GM12891 (cell line): ENCODE measurements around the gene CKS1B.

Experiments
- DNase-seq: peaks from one replicate; pipeline ENCODE4 v3.0.0; 2011; ENCODE audit warnings: low spot score; ENCODE audit not compliant: insufficient read length
- FAIRE-seq: peaks from 2 replicates; lab custom pipeline; 2011; peaks lifted over from hg19 to GRCh38; lab: Jason Lieb, UNC
- PAX5 ChIP-seq: IDR thresholded peaks from 2 replicates; pipeline ENCODE4 v1.6.1; 2011; ENCODE audit warnings: low read length, moderate library complexity, mild to moderate bottlenecking; ENCODE audit not compliant: insufficient read depth, severe bottlenecking
- POLR2A ChIP-seq: IDR thresholded peaks from 2 replicates; pipeline ENCODE4 v1.6.1; 2011; ENCODE audit warnings: low read depth, low read length, control low read depth
- POLR2AphosphoS5 ChIP-seq: IDR thresholded peaks from 2 replicates; pipeline ENCODE4 v1.6.1; 2011; ENCODE audit warnings: low read depth, low read length, control low read depth
- POU2F2 ChIP-seq: IDR thresholded peaks from 2 replicates; pipeline ENCODE4 v1.6.1; 2011; ENCODE audit warnings: low read depth, mild to moderate bottlenecking, control low read depth, low read length, moderate library complexity
- SPI1 ChIP-seq: IDR thresholded peaks from 2 replicates; pipeline ENCODE4 v1.6.1; 2011; ENCODE audit warnings: low read depth, low read length, control low read depth
- TAF1 ChIP-seq: IDR thresholded peaks from 2 replicates; pipeline ENCODE4 v1.6.1; 2011; ENCODE audit warnings: low read depth, low read length, control low read depth

The CKS1B gene

DNA sequence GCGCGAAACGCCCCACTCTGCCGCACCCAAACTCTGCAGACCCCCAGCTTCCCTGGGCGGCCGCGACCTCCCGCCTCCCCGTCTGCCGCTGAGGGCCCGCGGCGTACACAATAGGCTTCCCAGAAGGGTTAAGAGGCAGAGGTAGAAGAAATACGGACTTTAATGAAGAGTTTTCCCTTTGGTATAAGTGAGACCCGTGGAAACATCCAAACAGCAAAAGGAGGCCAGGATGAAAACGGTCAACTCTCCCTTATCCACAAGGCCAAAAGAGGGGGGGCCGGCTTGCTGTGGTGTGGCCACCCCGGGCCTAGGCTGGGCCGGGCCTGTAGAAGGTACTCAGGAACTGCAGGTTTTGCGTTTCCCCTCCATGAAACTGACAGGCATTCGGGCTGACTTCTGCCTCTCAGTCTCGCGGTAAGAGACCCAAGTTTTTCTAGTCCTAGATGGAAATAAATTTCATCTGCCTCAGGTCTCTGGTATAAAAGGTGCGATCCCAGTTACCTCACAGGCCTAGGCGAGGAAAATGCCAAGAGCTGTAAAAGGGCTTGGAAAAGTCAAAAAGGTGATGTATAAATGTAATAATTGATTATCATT, 12.2 kb upstream of the CKS1B start:
- DNase-seq = no peak
- TF ChIP-seq POLR2A (0 out of 2 replicates have a peak, but pooled peaks have one; percentile 4), POLR2AphosphoS5 (peak; percentile 35; the same call in 1 of the 2 replicates), TAF1 (no peak), POU2F2 (no peak)
- FAIRE-seq = no peak

DNA sequence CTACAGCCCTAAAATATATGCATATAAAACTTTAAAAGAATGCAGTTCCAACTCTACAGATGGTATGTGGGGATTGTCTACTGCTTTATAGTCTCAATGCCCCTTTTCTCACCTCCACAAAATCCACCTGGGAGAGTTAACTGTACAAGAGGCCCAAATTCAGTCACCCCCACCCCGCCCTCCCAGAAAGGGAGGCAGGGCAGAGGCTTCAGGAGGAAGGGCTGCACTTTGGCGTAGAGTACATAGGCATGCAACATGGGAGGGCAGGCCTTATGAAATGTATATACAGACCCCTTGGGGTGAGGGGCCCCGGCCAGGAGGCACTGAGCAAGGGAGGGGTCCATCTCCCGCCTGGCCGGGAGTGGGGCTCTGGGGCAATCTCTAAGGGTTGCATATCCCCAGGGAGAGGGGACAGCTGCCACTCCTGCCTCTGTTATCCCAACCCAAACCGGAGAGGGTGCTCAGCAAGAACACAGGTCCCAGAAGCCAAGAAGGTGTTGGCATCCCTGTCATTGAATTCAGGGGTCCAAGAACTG, 11.6 kb upstream of the CKS1B start:
- no peak for DNase-seq
- FAIRE-seq = no peak
- no peak for TF ChIP-seq SPI1
- no peak for TF ChIP-seq PAX5
- no peak for TF ChIP-seq TAF1
- TF ChIP-seq POLR2A = no peak
- TF ChIP-seq POU2F2 = no peak
- TF ChIP-seq POLR2AphosphoS5 = no peak

DNA sequence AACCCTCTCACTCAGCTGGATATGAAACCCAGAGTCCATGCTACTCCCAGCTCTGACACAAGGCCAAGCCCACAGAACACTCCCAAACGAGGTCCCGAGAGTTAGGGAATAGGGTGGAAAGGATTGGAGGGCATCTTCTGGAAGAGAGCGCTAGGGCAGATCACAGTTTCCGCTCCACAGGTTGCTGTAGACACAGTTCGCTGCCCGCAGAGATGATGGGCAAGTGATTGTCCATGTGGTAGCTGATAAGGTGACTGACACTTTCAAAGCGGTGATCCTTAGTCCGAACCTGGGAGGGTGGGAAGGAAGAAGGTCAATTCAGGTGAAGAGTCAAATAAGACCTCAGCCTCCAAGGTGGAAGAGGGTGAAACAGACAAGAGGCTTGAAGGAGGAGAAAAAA, 10.8 kb upstream of the CKS1B start:
- TF ChIP-seq TAF1 (no peak), SPI1 (no peak), POLR2AphosphoS5 (no peak), POLR2A (no peak), PAX5 (no peak), POU2F2 (no peak)
- no peak for FAIRE-seq
- no peak for DNase-seq

DNA sequence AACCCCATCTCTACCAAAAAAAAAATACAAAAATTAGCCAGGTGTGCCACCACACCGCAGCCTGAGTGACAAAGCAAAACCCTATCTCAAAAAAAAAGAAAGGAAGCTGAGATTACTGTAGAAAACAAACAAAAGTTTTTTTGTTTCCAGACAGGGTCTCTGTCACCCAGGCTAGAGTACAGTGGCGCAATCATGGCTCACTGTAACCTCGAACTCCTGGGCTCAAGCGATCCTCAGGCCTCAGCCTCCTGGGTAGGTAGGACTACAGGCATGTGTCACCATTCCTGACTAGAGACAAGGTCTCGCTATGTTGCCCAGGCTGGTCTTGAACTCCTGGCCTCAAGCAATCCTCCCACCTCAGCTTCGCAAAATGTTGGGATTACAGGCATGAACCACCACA, 10.1 kb upstream of the CKS1B start:
- DNase-seq = no peak
- TF ChIP-seq SPI1 (no peak), POU2F2 (no peak), PAX5 (no peak), POLR2A (no peak), TAF1 (no peak), POLR2AphosphoS5 (no peak)
- FAIRE-seq = no peak

DNA sequence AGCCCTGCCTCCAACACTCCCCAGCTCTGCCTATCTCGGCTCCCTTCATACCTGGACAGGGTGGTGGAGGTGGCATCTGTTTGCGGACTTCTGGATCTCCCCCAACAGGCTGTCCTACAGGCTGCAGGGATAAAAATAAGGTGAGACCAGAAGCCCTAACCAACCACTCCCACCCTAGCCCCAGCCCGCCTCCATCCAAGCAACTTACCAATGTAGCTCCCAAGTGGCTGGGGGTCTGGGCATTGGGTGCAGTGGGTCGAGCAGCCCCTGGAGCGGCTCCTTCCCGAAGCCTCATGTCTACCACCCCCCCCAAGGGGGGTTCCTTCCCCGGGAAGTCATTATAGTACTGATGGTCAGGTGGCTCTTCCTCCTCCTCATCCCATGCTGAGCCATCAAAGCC, 8.4 kb upstream of the CKS1B start:
- DNase-seq (no peak), FAIRE-seq (no peak)
- TF ChIP-seq POU2F2 = no peak
- TF ChIP-seq PAX5 = no peak

DNA sequence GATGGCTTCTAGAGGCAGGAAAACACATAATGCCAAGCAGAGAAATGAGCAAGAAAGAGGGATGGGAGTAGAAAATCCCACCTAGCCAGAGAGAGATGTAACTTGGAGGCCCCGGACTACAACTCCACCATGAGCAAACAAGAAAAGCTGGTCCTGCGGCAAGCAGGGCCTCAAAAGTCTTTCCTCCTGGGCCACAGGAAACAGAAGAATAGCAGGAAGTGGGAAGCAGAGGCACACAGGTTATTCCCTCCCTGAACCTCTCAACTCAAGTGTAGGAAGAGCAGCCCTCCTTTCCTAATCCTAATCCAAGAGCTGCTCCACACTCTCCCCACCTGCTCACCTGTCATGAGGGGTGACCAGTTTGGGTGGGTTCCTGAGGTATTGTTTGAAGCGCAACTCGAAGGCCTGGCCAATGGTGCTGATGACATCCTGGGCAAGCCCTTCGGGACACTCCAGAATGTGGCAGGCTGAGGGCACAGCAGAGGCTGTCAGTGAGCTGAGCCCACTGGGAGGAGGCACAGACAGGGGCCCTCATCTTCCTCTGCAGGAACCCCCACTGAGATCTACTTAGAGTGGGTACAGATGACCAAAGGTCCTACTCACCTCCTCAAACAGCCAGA, 7.0 kb upstream of the CKS1B start:
- no peak for DNase-seq
- no peak for FAIRE-seq
- TF ChIP-seq POLR2A (no peak), PAX5 (no peak), TAF1 (no peak), SPI1 (no peak), POLR2AphosphoS5 (no peak), POU2F2 (no peak)

DNA sequence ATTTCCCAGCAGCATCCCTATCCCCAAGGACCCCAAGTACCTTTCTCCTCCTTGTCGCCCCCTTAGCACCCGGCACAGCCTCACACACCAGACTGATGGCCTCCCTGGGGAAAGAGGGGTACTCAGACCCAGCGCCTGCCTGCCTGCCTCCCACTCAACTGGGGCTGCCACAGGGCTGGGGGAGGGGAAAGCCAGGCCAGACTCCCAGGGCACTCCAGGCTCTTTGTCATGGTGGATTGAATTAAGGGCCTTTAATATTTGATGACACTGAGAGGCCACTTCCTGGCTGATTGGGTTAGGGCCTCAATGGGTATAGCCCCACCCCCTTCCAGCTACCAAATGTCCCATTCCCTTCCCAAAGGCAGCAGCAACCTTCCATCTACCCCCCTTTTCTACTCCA, 5.8 kb upstream of the CKS1B start:
- FAIRE-seq = no peak

DNA sequence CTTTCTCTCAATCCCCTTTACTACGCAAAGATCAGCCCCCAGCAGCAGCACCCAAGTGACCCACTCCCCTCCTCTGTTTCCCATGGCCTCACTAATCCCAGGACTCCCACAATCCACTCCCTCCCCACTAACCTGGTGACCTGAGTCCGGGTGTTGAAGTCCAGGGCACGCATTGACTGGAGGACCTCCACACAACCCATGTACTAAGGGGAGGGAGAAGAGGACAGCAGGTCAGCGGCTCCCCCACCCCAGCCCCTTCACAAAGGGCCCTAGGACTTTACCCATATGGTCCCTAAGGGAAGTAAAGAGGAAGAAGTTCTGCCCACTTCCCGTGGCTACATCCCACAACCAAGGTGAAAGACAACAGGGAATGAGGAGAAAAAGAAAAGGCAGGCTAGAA, 5.2 kb upstream of the CKS1B start:
- no peak for TF ChIP-seq PAX5
- TF ChIP-seq POLR2A = no peak
- TF ChIP-seq SPI1 = no peak
- TF ChIP-seq POLR2AphosphoS5 = no peak
- no peak for DNase-seq
- FAIRE-seq = no peak

More for the DNA sequence above, 5.8 kb upstream of the CKS1B start:
- TF ChIP-seq POLR2A = no peak
- no peak for TF ChIP-seq POU2F2
- no peak for TF ChIP-seq SPI1
- DNase-seq = no peak

DNA sequence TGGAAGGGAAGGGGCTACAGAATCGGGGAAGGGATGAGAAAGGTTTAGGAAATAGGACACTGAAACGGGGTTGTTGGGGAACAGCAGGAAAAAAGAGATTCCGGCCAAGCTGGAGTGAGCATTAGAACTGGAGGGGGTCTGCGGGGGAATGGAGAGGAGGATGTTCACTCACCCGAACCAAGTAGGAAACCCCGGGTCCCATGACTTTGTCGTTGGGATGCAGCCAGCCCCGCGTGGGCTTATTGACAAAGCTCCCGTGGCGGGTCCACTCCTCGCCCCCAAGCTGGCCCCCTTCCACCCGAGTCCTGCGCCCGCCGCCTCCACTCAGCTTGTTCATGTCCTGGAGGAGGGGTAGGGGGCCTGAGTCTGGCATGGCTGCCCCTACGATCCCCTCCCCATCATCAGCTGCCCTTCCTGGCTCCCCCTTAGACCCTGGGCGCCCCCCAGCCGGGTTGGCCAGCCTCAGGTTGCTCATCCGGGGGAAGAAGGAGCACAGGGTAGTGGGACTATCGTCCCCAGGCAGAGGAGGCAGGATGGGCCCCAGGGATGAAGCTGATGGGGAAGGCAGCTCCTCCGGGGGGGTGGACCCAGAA, 4.5 kb upstream of the CKS1B start:
- FAIRE-seq (no peak), DNase-seq (no peak)
- TF ChIP-seq TAF1 = no peak
- TF ChIP-seq PAX5 = no peak
- no peak for TF ChIP-seq POLR2AphosphoS5
- no peak for TF ChIP-seq POU2F2
- TF ChIP-seq POLR2A = no peak
- TF ChIP-seq SPI1 = no peak
